Karpas-422 (cell line): ENCODE results near the gene MPRIP. TPM values are rescaled to one million over a fixed set of nuclear protein-coding genes. Genes with fewer than 3 reads are reported as not detected.

Source experiments
- DNase-seq: peaks from one replicate; pipeline ENCODE4 v3.0.0-alpha.2; 2015
- H2AFZ ChIP-seq: fragments of 200-600 bp; sonication (generic); 2 replicates; pipeline ENCODE4 v1.6.1; 2014; ENCODE audit warnings: antibody characterized with exemption, low read length, mixed read lengths
- H3K27ac ChIP-seq: fragments of 200-600 bp; sonication (generic); 2 replicates; pipeline ENCODE4 v1.5.1; 2014; ENCODE audit warnings: mild to moderate bottlenecking, low read length, moderate library complexity
- H3K27me3 ChIP-seq: fragments of 200-600 bp; sonication (generic); 2 replicates; pipeline ENCODE4 v1.6.1; 2014; ENCODE audit warnings: low read length, mixed read lengths
- H3K36me3 ChIP-seq: fragments of 200-600 bp; sonication (generic); 2 replicates; pipeline ENCODE4 v1.6.1; 2014; ENCODE audit warnings: low read length, mixed read lengths; ENCODE audit not compliant: insufficient read depth
- H3K4me1 ChIP-seq: fragments of 200-600 bp; sonication (generic); 2 replicates; pipeline ENCODE4 v1.6.1; 2014; ENCODE audit warnings: mild to moderate bottlenecking, low read length, mixed read lengths
- H3K4me2 ChIP-seq: fragments of 200-600 bp; sonication (generic); 2 replicates; pipeline ENCODE4 v1.6.1; 2014; ENCODE audit warnings: low read length, low read depth, mild to moderate bottlenecking; ENCODE audit not compliant: poor library complexity, severe bottlenecking
- H3K4me3 ChIP-seq: fragments of 200-600 bp; sonication (generic); 2 replicates; pipeline ENCODE4 v1.5.1; 2014; ENCODE audit warnings: mild to moderate bottlenecking, antibody characterized with exemption, low read length, mixed read lengths
- H3K79me2 ChIP-seq: fragments of 200-600 bp; sonication (generic); 2 replicates; pipeline ENCODE4 v1.6.1; 2014; ENCODE audit warnings: mild to moderate bottlenecking, low read length, mixed read lengths
- H3K9ac ChIP-seq: fragments of 200-600 bp; sonication (generic); 2 replicates; pipeline ENCODE4 v1.6.0; 2014; ENCODE audit warnings: low read length
- H3K9me2 ChIP-seq: fragments of 200-600 bp; sonication (generic), shearing (Covaris generic); replicated peaks from 2 replicates; pipeline ENCODE4 v1.6.0; 2014; ENCODE audit warnings: mild to moderate bottlenecking, low read length, moderate library complexity; ENCODE audit not compliant: insufficient read depth
- H3K9me3 ChIP-seq: fragments of 300-700, 200-600 bp; sonication (generic); 2 replicates; pipeline ENCODE4 v1.6.1; 2014; ENCODE audit warnings: low read length, mixed read lengths
- H4K20me1 ChIP-seq: fragments of 200-600 bp; sonication (generic); 2 replicates; pipeline ENCODE4 v1.6.1; 2014; ENCODE audit warnings: mild to moderate bottlenecking, antibody characterized with exemption, low read length, low read depth; ENCODE audit not compliant: insufficient read depth
- total RNA-seq: library from RNA; depleted of rRNA; stranded (reverse); fragments of >200 nt; shearing (Covaris generic); gene quantifications from 2 replicates; pipeline ENCODE4 v1.2.3, GENCODE V29; 2014; ENCODE audit warnings: low replicate concordance

Gene MPRIP
- total RNA-seq, 1 experiment from 2014 or later: 44.1 TPM

DNA sequence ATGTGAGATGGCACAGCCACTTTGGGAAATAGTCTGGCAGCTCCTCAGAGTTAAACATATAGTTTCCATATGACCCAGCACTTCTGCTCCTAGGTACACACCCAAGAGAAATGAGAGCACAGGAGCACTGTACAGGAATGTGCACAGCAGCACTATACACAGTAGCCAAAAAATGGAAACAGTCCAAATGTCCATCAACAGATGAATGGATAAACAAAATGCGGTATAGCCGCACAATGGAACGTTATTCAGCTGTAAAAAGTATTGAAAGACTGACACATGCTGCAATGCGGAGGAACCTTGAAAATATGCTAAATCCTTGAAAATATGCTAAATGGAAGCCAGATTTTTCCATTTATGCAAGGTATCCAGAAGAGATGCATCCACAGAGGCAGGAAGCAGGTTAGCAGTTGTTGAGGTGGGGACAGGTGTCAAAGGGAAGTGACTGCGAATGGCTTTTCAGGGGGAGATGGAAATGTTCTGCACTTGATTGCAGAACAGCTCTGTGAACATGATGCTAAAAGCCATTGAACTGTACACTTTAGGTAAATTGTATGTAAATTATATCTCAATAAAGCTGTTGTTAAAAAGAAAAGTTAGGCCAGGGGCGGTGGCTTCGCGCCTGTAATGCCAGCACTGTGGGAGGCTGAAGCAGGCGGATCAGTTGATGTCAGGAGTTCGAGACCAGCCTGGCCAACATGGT, 80.7 kb downstream of the MPRIP start:
- Histone ChIP-seq H3K27ac (no peak overlapping the region), H4K20me1 (peaks cover 64% of the 10 kb centered on the region), H3K4me2 (no peak overlapping the region), H3K9me2 (no peaks in the 10 kb centered on the region), H3K4me1 (peaks cover 12% of the 10 kb centered on the region), H3K27me3 (no peaks in the 10 kb centered on the region), H3K9me3 (no peaks in the 10 kb centered on the region), H3K4me3 (no peak overlapping the region), H3K9ac (no peak overlapping the region), H3K79me2 (no peaks in the 10 kb centered on the region), H2AFZ (no peak overlapping the region), H3K36me3 (no peaks in the 10 kb centered on the region)
- DNase-seq: peak; percentile 51

DNA sequence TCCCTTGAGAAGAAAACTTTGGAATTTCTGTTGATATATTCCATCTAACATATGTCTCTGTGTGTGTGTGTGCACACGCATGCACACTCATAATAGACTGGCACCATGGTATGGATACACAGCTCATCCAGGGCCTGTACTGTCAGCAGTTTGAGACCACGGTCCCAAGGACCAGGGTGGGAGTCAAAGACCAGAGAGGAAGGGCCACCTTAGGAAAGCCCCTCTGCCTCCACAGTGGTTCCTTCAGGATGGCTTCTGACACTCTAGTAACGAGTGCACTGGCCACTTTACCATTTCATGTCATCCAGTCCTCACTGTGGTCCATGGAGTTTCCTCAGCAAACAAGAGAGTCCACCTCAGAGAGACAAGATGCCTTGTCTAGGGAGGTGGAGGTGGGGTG, 82.1 kb downstream of the MPRIP start:
- no peak for DNase-seq
- Histone ChIP-seq H4K20me1 (peaks cover 52% of the 10 kb centered on the region), H3K9me3 (no peaks in the 10 kb centered on the region), H2AFZ (no peak overlapping the region), H3K27me3 (no peaks in the 10 kb centered on the region), H3K4me1 (peaks cover 12% of the 10 kb centered on the region), H3K4me2 (no peak overlapping the region), H3K4me3 (no peak overlapping the region), H3K36me3 (no peaks in the 10 kb centered on the region), H3K79me2 (no peaks in the 10 kb centered on the region), H3K9ac (no peak overlapping the region), H3K9me2 (no peaks in the 10 kb centered on the region), H3K27ac (no peak overlapping the region)

DNA sequence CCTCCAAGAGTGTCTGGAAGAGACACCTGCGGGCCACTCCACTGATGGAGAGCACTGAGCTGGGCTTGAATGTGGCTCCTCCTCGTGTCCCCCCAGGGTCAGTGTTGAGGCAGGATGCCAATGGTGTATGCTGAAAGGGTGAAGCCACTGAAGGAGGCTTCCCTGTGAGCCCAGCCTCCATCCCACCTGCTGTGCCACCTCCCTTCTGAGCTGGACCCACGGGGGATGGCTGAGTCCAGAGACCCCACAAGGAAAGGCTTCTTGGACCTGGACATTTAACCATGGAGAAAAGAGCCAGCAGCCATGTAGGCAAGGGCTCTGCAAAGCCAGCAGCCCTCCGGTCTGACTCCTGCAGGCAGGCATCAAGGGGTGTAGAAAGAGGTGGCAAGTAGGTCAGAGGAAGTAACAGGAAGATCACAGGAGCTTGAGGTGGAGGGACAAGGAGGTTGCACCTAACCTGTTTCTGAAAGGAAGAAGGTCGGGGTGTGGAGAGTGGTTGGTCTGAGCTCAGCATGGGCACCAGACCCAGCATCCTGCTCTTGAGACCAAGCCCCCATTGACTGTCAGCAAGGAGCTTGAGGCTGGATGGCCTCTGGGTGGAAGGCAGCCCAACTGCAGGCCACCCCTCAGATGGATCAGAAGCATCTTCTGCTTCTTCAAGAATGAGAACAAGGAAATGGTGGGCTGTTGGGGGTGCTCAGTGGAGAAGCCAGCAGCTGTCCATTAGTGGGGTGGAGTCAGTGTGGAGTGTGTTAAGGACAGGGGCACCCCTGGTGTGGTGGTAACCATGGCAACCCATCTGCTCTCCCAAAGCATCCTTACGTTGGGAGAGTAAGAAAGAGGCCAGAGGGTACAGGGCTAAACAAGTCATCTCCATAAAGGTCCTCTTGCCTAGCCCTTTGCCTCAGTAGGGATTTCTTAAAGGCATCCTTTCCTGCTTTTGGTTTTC, 83.2 kb downstream of the MPRIP start:
- Histone ChIP-seq H3K9me2 (no peaks in the 10 kb centered on the region), H3K9me3 (no peaks in the 10 kb centered on the region), H3K79me2 (no peaks in the 10 kb centered on the region), H3K4me2 (no peak overlapping the region), H2AFZ (no peak overlapping the region), H3K9ac (no peak overlapping the region), H3K27ac (no peak overlapping the region), H3K4me3 (no peak overlapping the region), H3K36me3 (no peaks in the 10 kb centered on the region), H3K4me1 (peaks cover 12% of the 10 kb centered on the region), H3K27me3 (no peaks in the 10 kb centered on the region), H4K20me1 (peaks cover 42% of the 10 kb centered on the region)
- DNase-seq: no peak

DNA sequence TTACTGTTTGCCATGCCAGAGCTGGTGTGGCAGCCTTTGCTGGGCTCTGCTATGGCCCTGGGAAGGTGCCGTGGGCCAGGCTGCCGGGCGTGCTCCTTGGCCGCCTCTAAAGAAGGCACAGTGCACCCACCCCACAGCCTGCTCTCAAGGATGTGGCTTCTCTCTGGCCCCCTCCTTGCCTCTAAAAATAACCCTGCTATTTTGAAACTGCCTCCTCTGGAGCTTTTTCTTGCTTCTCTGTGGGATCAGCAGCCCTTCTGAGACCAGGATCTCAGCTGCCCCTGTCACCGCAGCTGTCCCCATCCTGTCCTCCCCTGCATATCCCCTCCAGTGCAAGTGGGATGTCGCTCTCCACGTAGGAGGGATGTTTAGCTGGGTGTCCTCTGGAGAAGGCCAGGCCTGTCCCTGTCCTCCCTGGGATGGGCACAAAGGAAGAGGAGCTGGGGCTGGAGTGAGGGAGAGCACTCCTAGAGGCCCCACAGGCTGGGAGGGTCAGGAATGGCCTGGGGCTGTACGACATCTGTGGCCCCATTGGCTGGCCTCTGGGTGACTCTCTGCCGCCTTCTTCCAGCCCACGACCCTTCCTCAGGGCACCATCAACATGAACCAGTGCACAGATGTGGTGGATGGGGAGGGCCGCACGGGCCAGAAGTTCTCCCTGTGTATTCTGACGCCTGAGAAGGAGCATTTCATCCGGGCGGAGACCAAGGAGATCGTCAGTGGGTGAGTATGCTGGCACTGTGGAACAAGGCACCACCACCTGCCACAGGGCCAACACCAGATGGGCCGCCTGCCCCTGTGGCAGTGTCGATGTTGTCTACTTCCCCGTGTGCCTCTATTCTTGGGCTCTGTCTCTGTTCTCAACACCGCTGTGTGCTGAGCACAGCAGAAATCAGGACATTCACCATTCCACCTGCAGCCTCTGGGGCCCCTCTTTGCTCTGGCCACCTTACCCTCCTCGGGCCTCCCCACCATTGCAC, 84.2 kb downstream of the MPRIP start:
- Histone ChIP-seq H3K36me3 (no peaks in the 10 kb centered on the region), H2AFZ (no peak overlapping the region), H3K27me3 (no peaks in the 10 kb centered on the region), H4K20me1 (peaks cover 32% of the 10 kb centered on the region), H3K4me2 (no peak overlapping the region), H3K79me2 (no peaks in the 10 kb centered on the region), H3K4me1 (peaks cover 12% of the 10 kb centered on the region), H3K9me2 (no peaks in the 10 kb centered on the region), H3K9me3 (no peaks in the 10 kb centered on the region), H3K4me3 (no peak overlapping the region), H3K9ac (no peak overlapping the region), H3K27ac (no peak overlapping the region)
- no peak for DNase-seq

DNA sequence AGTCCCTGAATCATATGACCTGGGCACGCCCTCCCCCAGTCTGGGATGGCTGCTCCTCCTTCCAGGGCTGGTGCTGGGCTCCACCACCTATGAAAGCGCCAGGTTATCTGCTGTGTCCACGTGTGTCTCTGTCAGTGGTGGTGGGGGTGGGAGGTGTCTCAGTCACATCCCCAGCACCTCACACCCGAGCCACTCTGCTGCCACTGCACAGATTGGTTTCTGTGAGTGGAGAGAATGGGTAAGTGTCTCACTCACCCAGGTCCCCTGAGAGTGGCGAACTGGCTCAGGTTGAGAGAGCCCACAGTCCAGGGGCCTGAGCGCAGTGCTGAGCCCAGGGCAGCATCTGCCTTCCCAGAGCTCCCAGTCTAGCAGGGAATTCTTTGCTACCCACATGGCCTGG, 84.9 kb downstream of the MPRIP start:
- Histone ChIP-seq H3K9ac (no peak overlapping the region), H3K27me3 (no peaks in the 10 kb centered on the region), H3K9me2 (no peaks in the 10 kb centered on the region), H3K4me1 (peaks cover 12% of the 10 kb centered on the region), H4K20me1 (peaks cover 26% of the 10 kb centered on the region), H3K79me2 (no peaks in the 10 kb centered on the region), H3K4me3 (no peak overlapping the region), H3K36me3 (no peaks in the 10 kb centered on the region), H3K4me2 (no peak overlapping the region), H3K27ac (no peak overlapping the region), H2AFZ (no peak overlapping the region), H3K9me3 (no peaks in the 10 kb centered on the region)
- DNase-seq: no peak

DNA sequence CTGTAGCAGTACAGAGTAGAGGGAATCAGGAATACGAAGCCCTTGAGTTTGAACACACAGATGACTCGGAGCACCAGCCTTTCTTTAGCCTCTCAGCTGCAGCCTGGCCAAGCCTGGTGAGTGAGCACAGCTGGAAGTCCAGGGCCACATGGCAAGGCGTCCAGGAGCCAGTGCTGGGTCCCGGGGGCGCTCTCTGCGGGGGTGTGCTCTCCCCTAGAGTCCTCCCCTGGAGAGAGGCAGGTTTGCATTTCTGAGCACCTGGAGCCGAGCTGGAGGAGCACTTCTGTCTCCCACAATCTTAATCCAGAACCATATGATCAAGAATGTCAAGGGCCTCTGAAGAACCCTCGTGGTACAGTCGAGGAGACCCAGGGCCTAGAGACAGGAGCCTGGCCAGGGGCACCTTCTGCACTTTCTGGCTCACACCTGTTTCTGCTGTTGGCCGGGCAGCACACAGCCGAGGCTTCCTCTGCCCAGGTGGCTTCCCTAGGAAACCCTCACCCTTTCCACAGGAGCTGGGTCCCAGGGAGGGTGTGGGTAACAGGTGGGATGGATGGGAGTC, 85.6 kb downstream of the MPRIP start:
- no peak overlapping the region for H3K27ac ChIP-seq
- no peak overlapping the region for H3K9ac ChIP-seq
- H2AFZ ChIP-seq: no peak overlapping the region
- H3K9me3 ChIP-seq: no peaks in the 10 kb centered on the region
- H3K4me1 ChIP-seq: peaks cover 9% of the 10 kb centered on the region
- H4K20me1 ChIP-seq: peaks cover 22% of the 10 kb centered on the region
- no peaks in the 10 kb centered on the region for H3K79me2 ChIP-seq
- H3K4me3 ChIP-seq: no peak overlapping the region
- no peaks in the 10 kb centered on the region for H3K27me3 ChIP-seq
- no peak for DNase-seq
- no peaks in the 10 kb centered on the region for H3K36me3 ChIP-seq
- no peak overlapping the region for H3K4me2 ChIP-seq
- H3K9me2 ChIP-seq: no peaks in the 10 kb centered on the region

DNA sequence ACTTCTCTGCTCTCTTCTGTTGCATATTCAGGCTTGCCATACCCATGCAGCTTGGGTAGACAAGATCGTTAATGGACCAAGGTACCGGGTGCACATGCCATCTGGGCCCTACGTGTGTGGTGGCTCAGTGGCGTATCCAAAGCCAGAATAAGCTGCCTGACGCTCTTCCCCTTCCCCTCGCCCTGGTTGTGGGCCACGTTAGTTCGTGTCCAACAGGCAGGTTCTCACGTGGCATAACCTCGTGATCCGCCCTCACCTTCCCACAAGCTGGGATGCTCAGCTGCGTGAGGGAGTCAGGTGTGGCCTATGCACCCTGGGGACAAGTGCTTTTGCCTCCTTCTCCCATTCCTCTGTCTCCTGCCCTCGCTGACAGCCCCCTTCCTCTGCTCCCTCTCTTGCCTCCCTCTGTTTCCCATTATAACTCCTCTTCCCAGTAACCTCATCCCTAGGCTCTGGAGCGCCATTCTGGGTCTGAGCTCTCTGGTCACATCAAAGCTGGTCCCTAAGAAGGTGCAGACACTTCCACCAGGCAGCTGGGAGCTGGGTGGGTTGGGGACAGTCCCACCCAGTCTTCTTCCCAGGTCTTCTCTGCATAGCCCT, 86.3 kb downstream of the MPRIP start:
- H2AFZ ChIP-seq: no peak overlapping the region
- no peaks in the 10 kb centered on the region for H3K9me3 ChIP-seq
- H3K9ac ChIP-seq: no peak overlapping the region
- peaks cover 21% of the 10 kb centered on the region for H4K20me1 ChIP-seq
- H3K27me3 ChIP-seq: no peaks in the 10 kb centered on the region
- no peak overlapping the region for H3K4me2 ChIP-seq
- peaks cover 3% of the 10 kb centered on the region; the same call in 1 of the 2 replicates for H3K4me1 ChIP-seq
- no peak overlapping the region for H3K27ac ChIP-seq
- no peak for DNase-seq
- H3K4me3 ChIP-seq: no peak overlapping the region
- no peaks in the 10 kb centered on the region for H3K9me2 ChIP-seq
- H3K79me2 ChIP-seq: no peaks in the 10 kb centered on the region
- H3K36me3 ChIP-seq: no peaks in the 10 kb centered on the region
